Activated CD4-positive, alpha-beta T cell treated with anti-CD3 and anti-CD28 coated beads, Interleukin-2, Interleukin-4, amounts not matched to agents 100 ng/mL and 50 ng/mL, durations not matched to agents 16 hours and 8 hours (primary cell): ENCODE measurements around the gene PGLYRP1.

ENCODE experiments used
- DNase-seq: peaks from one replicate; pipeline ENCODE4 v3.0.0-alpha.2; 2020; ENCODE audit warnings: low spot score

The PGLYRP1 gene

DNA sequence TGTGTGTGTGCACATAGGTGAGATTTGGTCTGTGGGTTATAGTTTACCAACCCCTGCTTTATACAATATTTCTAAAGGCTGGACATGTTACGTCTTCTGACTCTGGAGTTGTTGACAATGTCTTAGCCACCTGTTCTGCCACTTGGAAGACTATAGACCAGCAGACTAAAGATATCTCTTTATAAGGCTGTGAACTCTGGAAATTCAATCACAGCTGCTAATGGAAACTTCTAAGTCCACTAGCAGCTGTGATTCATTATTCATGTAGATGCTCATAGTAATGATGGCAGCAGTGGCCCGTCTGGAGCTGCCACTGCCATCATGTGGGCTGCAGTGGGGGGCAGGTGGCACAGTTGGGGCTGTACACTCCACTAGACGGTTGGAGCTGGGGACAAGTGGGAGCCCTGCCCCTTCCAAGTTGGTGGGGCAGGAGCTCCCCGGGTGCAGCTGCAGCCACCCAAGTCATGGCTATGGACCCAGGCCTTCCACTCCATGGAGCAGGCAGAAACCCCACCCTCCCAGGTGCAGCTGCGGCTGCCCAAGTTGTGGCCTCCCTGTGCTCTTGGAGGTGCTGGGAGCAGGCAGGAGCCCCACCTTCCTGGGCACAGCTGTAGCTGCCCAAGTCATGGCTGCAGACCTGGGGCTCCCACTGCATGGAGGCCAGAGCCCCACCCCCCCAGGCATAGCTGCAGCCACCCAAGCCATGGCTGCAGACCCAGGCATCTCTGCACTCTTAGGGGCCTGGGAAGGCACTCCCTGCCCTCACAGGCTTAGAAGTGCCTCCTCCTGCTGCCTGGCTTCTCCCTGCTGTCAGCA lies 9.1 kb upstream of the PGLYRP1 start:
- DNase-seq = no peak

GRCh38 chr19:46030812-46031550 lies 8.1 kb upstream of the PGLYRP1 start:
- DNase-seq = no peak

DNA sequence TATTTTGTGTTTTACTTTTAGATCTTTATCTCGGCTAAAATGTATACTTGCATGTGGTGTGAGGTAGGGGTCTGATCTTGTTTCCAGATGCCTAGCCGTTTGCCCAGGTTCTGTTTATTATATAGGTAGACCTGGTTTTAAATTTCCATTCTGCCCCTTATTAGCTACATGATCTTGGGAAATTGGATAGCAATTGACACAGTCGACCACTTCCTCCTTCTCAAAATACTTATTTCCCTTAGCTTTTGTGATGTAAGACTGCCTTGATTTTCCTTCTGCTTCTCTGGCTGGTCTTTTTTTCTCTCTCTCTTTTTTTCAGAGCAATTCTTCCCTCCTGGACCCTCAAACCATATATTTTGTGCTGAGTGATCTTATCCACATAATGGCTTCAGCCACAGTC lies 3.0 kb upstream of the PGLYRP1 start:
- no peak for DNase-seq

DNA sequence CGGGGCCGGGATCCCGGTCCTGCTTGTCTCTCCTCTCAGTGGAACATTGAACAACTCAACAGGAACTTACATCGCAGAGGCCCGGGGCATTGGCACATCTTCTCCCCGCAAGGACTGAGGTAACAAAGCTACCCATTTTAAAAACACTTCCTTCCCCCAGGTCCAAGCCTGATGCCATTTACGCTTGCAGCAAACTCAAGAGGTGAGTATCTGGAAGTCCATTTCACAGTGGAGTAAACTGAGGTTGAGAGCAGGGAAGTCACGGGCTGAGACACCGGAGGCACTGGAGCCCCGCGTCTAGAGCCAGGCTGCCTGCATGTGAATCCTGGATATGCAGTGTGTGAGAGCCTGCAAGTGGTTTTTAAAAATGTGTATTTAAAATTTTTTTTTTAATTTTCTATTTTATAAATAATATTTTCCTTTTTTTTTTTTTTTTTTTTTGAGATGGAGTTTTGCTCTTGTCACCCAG lies 492 bp upstream of the PGLYRP1 start:
- no peak for DNase-seq

DNA sequence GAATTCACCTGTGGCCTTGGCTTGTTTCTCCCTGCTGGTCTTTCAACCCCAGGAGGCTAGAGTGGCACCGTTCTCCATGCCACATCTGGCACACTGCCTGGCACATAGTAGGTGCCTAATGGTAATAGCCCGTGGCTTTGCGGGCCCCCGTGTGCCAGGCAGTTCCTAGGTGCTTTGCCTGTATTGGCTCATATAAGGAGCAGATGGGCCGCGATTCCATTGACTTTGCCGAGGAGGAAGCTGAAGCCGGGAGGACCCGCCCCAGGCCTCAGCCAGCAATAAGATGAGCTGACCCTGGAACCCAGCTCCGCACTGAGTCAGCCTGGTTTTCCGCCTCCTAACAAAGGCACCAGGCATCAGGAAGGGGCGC lies 807 bp downstream of the PGLYRP1 start:
- no peak for DNase-seq

- no peak for DNase-seq
These were observed 1.3 kb downstream of the PGLYRP1 start for GRCh38 chr19:46021531-46022041.

GRCh38 chr19:46020819-46021125 lies 2.1 kb downstream of the PGLYRP1 start:
- DNase-seq = no peak

GRCh38 chr19:46019270-46019669 lies 3.6 kb downstream of the PGLYRP1 start:
- no peak for DNase-seq

GRCh38 chr19:46018729-46019251 lies 4.1 kb downstream of the PGLYRP1 start:
- DNase-seq = no peak

DNA sequence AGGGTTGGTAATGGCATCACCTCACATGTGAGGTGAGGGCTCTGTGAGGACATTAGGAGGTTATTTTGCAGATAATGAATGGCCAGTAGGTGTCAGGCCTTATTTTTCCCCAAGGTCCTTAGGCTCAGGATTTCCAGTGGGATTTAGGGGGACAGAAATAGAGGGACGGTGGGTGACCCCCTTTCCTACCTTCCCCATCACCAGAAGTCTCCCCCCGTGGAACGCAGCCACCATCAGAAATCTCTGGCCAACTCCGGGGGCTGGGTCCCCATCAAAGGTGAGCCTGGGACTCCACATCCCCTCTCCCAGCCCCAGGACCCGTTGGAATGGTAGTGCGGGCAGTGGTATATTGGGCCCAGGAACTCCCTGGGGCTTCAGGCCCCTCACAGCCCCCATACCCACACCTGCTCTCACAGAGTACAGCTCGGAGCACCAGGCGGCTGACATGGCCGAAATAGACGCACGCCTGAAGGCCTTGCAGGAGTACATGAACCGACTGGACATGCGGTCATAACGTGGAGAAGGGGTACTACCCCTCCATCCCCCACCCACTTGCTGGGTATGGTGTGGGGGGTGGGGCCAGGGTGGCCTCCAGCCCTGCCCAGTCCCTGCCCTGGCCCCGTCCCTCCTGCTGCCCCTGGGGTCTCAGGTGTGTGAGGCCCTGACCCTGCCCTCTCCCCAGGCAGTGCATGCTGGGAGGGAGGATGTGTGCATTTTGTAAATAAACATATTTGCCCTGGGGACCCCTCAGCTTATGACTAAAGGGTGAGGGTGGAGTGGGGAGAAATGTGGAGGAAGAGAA lies 4.8 kb downstream of the PGLYRP1 start:
- no peak for DNase-seq

- DNase-seq = no peak
These were observed 5.8 kb downstream of the PGLYRP1 start for GRCh38 chr19:46017095-46017429.

- peak; percentile 84 for DNase-seq
These were observed 6.3 kb downstream of the PGLYRP1 start for GRCh38 chr19:46016426-46017094.

DNA sequence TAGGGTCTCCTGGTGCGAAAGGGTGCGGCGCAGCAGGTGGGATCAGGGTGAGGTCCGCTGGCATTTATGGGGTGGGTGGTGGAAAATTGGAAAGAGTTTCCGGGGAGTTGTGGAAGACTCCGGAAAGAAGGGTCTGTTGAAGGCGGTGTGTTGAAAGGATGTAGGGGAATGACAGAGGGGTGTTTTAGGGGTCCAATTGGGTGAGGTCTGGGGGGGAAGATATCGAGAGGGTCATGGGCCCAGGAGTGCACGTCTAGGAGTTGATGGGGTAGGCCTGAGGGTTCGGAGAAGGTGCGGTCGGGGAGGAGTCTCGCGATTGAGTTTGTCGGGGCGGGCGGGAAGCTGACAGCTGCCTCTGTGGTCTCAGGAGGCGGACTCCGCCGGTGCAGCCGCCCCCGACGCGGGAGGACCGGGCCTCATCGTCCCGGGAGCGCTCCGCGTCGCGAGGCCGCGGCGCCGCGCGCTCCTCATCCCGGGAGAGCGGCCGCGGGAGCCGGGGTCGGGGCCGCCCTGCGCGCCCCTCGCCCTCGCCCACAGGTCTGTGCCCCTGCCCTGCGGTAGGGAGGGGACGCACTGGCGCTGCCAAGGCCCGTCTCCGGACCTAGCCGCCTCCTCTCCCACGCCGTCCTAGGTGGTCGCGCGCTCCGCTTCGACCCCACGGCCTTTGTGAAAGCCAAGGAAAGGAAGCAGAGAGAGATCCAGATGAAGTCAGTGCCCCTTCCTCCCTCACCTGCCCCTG lies 7.0 kb downstream of the PGLYRP1 start:
- no peak for DNase-seq

GRCh38 chr19:46014941-46015686 lies 7.7 kb downstream of the PGLYRP1 start:
- DNase-seq = peak; percentile 41

DNA sequence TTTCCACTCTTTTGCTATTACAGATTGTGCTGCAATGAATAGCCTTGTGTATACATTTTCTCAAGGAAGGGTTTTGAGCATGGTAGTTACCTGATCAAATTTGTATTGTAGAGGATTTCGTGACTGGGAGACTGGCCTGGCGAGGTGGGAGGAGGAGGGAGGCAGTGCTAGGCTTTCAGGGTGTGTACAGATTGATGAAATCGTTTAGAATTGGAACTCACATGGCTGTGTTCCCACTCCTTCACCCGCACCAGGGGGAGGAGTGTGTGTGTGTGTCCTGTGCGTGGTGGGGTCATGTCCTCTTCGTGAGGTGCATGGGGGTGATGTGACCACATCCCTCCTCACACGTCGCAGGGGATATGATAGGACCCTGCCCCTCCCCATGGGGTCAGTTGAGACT lies 8.3 kb downstream of the PGLYRP1 start:
- DNase-seq = no peak

- DNase-seq = peak; percentile 58
These were observed 13.0 kb downstream of the PGLYRP1 start for GRCh38 chr19:46009530-46010510.

GRCh38 chr19:46006411-46006810 lies 16.4 kb downstream of the PGLYRP1 start:
- DNase-seq = no peak

GRCh38 chr19:46002678-46003275 lies 20.1 kb downstream of the PGLYRP1 start:
- DNase-seq = no peak
